ENCODE results near the gene MYO5C.
"Not testable (repeated sequence)": the region's sequence is repeated elsewhere in the genome, so short reads cannot be mapped to it uniquely, and the experiment has no call there.

MYO5C gene

DNA sequence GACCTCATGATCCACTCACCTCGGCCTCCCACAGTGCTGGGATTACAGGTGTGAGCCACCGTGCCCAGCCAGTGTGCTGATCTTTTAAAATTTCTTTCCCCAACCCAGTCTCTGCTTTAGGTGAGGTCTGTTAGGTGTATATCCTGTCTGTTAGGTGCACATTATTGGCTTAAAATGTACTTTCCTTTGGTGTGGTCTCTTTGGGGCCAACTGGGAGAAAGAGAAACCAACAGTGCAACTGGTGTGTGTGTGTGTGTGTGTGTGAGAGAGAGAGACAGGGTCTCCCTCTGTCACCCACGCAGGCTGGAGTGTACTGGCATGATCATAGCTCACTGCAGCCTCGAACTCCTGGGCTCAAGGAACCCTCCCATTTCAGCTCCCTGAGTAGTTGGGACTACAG, 54.1 kb downstream of the MYO5C start:
- no peak for DNase-seq (ENCODE audit: low read depth)

DNA sequence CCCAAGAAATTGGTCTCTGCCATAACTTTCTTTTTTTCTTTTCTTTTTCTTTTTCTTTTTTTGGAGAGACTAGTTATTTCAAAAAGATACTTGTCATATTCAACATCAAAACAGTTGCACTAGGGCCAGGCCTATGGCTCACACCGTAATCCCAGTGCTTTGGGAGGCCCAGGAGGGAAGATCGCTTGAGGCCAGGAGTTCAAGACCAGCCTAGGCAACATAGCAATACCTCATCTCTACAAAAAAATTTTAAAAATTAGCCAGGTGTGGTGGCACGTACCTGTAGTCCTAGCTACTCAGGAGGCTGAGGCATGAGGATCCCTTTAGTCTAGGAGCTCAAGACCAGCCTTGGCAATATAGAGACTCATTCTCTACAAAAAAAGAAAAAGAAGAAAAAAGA, 55.4 kb downstream of the MYO5C start:
- no peak for DNase-seq (ENCODE audit: low read depth)

DNA sequence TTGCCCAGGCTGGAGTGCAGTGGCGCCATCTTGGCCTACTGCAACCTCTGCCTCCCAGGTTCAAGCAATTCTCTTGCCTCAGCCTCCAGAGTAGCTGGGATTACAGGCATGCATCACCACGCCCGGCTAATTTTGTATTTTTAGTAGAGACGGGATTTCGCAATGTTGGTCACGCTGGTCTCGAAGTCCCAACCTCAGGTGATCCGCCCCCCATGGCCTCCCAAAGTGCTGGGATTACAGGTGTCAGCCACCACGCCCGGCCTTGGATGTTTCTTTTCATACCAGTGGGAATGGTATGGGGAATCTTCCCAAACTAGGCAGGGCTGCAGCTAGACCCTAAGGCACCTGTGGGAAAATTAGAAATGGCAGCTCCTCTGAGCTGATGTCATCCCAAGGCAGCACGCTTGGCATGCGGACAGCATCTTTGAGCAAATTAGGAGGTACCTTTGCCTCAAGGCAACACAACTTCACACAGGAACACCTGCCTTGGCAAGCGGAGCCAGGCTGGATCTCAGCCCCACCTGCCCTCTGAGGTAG, 56.5 kb downstream of the MYO5C start:
- not testable (repeated sequence) for DNase-seq (ENCODE audit: low read depth)

DNA sequence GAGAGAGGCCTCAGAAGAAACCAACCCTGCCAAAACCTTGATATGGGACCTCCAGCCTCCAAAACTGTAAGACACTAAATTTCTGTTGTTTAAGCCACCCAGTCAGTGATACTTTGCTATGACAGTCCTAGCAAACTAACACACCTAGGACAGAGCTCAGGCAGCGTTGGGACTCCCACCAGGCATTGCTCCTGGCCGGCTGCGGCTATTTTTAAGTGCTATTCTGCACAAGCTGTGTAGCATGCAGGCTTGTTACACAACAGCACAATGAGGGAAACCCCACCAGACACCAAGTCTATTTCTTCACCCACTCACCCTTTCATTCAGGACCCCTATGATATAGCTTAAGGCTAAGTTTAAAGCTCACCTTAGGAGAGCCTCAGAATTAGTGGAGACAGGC, 57.5 kb downstream of the MYO5C start:
- DNase-seq (ENCODE audit: low read depth) = no peak

DNA sequence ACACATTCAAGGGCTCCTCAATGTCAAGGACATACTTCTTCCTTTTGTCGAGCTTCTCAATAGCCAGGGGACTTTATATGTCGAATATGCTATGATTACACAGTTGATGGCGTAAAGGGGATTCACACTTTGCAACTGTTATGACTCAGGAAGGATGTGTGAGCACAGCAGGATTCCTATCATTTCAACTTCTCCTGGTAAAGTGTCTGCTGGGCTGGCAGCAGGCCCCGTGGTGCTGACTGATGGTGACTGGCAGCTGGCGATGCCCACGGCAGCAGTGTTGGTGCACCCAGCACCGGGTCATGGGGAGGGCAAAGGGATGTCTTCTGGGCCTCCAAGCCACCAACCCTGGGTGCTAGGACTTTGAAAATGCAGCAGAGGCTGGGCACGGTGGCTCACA, 59.6 kb downstream of the MYO5C start:
- no peak for DNase-seq (ENCODE audit: low read depth)

DNA sequence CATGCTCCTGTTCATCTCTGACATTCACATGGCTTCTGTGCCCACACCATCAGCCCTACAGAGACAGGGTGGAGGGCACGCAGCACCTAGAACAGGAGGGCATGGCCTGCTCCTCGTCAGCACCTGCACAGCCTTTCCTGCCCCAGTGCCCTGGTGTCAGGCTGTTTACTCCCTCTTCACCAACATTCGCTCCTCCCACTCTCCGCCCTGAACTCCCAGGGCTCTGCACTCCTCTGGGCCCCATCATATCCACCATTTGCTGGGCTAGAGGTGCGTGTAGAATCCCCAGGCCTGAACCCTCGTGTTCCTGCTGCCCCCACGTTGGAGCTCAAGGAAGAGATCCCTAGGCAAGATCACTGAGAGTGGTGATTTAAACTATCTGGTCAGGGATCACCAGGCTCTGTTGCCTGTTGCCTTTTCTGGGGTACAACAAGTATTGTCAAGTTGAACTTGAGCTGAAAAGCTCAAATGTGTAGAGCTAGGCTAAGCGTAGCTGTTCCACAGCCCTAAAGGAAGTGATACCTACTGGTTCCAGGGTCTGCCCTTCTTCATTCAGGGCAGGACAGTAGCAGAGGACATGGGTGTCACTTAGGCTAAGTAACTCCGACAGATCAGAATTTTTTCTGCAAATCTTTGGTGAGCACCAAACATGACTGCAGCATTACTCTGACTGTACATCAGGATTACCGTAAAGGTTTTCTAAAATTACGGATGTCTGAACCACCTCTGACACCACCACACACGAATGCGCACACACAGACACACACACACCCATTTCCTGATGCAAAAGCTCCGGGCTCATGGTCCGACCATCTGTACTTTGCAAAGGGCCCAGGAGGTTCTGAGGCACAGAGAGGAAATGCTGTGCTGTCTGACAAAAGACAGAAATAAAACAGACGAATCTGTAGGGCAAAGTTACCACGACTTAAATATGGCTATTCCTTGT, 60.7 kb downstream of the MYO5C start:
- no peak for DNase-seq (ENCODE audit: low read depth)

DNA sequence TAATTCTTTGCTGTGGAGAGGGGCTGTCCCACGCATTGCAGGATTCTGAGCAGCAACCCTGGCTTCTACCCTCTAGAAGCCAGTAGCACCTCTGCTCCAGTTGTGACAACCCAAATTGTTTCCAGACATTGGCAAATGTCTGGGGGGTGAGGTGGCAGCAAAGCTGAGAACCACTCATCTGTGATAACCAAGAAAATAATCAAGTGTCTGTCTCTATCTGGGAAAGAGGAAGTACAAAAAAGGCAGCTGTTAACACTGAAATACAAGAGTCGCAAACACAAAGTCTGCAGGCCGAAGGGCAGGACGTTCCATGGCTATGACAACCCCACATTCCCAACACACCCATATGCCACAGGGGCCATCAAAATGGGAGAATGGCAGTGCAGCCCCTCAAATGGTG, 62.2 kb downstream of the MYO5C start:
- DNase-seq (ENCODE audit: low read depth) = no peak

DNA sequence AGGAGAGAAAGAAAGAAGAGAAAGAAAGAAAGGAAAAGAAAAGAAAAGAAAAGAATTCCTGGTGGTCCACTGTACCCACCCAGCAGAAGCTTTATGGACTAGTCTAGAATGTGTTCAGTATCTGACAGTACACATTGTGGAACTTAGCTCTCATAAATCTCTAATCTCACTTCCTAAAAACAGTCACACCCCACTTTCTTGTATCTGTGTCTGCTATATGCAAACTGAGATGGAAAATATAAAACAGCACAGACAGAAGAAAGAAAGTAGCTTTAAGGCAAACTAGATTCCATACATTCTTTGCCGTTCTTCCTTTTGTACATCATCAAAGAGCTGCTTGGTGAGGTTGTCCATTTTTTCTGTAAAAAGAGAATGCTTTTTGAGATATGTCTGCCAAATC, 63.3 kb downstream of the MYO5C start:
- DNase-seq (ENCODE audit: low read depth) = no peak

DNA sequence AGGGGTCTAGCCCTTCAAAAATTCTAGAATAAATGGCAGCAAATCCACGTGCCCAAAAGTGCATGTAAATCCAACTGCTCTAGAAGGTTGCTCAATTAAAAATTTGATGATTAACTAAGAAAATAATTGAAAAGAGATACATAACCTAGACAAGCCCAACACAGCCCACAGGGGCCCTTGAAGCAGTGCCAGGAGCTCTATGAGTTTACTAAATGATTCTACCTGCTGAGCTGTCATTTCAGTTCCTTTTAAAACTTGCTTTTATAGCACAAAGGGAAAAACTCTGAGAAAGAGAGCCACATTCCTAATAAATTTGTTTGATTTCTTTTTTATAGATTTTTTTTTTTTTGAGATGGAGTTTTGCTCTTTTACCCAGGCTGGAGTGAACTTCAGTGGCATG, 65.5 kb downstream of the MYO5C start:
- no peak for DNase-seq (ENCODE audit: low read depth)

DNA sequence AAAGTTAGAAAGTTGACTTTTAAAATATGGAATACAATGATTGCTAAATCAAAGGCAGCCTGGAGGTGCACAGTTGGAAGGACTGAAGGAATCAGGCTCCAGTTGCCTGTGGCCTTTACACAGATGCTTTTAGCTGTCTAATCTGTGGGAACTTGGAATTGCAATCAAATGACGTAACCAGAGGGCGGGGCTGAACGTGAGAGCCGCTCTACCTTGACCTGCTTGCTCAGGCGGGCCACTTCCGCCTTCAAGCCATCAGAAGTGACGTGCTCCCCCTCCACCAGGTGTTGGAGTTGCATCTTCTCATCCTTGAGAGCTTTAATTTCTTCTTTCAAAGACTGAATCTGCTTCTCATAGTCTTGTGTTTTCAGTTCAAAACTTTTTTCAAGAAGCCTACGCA, 66.7 kb downstream of the MYO5C start:
- DNase-seq (ENCODE audit: low read depth) = no peak

DNA sequence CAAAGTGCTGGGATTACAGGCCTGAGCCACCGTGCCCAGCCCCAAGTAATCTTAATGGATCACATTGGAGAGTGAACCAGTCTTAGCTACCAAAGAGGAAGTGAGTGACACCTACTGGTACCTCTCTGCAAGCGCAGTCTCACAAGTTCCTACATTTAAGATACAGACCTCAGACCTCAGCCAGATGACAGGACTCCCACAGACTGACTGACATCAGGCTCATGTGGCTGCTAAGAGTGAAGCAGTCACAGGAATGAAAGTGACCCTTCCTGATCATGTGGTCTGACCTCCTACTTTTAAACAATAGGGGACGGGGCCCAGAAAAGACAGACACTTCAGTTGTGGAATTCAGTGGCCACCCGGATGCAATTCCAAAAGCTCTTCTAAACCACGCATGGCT, 68.1 kb downstream of the MYO5C start:
- peak; percentile 62 for DNase-seq (ENCODE audit: low read depth)

DNA sequence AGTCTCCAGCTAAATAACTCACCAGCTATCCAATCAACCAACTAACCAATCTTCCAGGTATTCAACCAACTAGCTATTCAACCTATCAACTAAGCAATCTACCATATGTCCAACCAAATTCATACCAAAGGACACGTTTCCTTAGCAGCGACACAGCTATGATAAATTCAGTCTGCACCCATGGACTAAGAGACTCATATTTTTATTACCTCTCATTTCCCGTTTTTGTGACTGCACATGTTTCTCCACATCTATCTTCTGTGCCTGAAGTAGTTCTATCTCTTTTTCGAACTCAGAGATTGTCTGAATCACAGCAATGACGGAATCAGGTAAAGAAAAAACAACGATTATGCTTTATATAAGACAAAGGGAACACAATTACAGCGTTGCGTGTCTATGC, 70.4 kb downstream of the MYO5C start:
- DNase-seq (ENCODE audit: low read depth) = no peak

DNA sequence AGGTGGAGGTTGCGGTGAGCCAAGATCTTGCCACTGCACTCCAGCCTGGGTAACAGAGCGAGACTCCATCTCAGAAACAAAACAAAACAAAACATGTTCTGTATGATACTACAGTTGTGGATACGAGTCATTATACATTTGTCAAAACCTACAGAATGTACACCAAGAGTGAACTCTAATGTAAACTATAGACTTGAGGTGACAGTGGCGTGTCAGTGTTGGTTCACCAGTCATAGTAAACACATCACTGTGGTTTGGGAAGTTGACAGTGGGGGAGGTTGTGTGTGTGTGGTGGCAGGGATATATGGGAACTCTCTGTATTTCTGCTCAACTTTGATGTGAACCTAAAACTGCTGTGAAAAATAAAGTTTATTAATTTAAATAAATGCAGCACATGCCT, 71.4 kb downstream of the MYO5C start:
- DNase-seq (ENCODE audit: low read depth) = no peak

DNA sequence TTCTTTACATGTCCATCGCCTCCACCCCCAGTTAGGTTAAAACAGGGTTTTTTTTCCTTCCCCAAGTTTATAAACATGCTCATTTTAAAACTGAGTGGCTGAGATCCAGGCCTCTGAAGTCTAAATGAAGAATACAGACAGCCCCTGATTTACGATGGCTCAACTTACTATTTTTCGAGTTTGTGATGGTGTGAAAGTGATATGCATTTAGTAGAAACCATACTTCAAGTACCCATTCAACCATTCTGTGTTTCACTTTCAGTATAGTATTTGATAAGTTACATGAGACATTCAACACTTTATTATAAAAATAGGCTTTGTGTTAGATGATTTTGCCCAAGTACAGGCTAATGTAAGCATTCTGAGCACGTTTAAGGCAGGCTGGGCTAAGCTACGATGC, 73.9 kb downstream of the MYO5C start:
- no peak for DNase-seq (ENCODE audit: low read depth)

DNA sequence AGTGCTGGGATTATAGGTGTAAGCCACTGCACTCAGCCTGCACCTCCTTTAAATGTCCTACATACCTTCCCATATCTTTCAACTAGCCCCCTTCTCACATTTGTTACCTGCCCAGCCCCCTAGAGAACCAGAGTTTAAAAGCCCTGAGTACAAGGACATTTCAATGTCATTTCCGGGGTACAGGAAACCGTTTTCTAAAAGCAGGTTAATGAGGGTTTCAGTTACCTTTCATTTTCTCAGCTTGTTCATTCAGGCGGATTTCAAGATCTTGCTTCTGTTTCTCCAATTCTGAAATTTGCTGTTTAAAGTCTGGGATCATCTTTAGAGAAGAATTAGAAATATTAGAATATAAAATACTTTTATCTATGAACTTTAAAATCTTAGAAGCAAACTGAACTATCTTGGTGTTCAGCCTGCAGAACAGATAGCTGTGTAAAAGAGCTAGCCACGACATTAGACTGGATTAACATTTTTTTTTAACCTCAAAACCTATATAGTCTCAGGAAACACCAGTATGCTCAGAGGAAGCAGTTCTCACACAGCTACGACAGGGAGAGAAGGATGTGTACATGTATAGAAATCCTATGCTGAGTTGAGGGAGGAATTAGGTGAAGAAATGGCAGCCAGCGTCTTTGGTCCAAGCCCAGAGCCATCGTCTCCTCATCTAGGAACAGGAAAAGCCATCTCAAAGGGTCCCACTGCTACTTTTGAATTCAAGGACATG, 74.5 kb downstream of the MYO5C start:
- DNase-seq (ENCODE audit: low read depth) = no peak

DNA sequence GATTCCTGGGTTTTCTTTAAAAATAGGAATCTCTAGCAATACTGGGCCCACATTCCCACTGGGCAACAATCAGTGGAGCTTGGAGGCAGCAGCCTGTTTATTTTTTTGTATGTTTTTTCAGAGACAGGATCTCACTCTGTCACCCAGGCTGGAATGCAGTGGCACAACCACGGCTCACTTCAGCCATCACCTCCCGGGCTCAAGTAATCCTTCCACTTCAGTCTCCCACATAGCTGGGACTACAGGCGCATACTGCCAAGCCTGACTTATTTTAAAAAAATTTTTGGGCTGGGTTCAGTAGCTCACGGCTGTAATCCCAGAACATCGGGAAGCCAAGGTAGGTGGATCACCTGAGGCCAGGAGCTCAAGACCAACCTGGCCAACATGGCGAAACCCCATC, 75.4 kb downstream of the MYO5C start:
- no peak for DNase-seq (ENCODE audit: low read depth)

DNA sequence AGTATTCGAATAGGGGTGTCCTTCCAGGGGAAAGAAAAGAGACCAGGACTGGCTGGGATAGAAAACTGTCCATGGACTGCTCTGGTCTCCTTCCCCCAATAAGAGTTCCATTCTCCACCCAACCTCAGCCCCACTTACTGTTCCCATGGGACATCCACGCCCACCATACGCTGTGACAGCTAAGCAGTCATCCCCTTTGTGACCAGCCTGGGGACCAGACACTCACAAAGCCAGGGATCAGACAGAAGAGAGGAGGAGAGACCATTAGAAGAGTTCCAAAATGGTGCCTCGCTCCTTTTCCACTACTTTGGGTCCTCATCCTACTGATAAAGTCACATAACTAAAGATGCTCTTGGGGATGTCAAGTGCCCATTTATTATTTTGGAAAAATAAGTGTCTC, 76.8 kb downstream of the MYO5C start:
- DNase-seq (ENCODE audit: low read depth) = no peak

DNA sequence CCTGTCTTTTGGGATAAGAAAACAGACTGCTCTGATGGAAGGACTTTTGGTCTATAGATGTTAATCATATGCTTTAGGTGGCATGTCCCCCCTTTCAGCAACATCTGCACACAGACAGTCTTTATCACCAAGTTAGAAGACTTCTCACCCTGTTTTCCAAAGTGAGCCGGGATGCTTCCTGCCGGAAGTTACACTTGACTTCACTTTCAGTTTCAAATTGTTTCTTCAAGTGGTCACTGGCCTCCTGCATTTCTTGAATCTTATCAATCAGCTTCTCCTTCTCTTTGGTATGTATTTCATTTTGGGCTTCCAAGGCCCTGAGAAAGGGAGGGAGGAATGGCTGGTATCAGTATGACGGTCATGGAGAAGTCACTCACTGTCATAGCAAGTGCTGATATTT, 77.2 kb downstream of the MYO5C start:
- DNase-seq (ENCODE audit: low read depth) = no peak

DNA sequence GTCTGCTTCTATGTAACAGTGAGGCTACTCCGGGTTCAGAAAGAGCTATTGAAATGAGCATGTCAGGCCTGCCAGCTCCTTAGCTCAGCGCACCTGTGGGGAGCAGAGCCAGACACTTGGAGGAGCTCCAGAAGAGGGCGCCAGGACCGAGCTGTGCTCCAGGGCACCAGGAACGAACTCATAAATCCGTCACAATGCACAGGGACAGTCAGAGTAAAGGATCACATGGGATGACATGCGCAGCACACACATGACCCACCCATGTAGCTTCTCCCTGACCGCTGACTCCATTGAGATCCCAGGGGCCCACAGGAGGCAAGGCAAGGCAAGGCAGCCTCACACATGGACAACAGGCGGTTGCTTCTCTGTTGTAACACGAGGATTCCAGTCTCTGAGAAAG, 78.4 kb downstream of the MYO5C start:
- no peak for DNase-seq (ENCODE audit: low read depth)

DNA sequence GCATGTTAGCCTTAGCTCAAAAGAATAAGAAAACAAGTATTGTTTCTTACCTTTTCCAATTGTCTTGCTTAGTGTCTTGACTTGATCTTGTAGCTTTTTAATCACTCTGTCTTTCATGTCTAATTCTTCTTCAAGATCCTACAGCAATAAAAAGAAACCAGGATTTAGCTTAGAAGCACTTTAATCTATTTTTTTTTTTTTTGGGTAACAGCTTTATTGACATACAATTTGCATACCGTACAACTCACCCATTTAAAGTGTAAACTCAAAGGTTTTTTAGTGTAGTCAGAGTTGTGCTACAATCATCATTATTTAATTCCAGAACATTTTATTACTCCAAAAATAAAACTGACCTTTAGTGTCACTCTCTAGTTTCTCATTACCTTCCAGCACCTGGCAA, 81.1 kb downstream of the MYO5C start:
- no peak for DNase-seq (ENCODE audit: low read depth)

DNA sequence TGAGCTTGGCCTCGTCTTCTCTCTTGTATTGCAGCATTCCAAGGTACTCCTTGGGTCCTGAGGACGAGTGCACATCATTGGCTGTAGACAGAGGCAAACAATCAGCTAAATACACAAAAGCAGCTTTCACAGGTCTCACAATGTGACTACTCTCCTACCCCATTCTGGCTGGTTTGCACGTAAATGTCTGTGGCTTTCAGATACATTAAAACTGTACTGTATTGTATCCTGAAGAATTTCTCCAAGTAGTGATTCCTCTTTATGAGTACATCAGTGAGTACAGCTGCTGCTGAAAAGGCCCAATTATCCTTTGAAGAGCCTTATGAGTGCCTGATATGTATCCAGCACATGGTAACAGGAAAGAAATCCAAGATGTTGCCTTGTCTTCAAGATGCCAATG, 82.4 kb downstream of the MYO5C start:
- no peak for DNase-seq (ENCODE audit: low read depth)

DNA sequence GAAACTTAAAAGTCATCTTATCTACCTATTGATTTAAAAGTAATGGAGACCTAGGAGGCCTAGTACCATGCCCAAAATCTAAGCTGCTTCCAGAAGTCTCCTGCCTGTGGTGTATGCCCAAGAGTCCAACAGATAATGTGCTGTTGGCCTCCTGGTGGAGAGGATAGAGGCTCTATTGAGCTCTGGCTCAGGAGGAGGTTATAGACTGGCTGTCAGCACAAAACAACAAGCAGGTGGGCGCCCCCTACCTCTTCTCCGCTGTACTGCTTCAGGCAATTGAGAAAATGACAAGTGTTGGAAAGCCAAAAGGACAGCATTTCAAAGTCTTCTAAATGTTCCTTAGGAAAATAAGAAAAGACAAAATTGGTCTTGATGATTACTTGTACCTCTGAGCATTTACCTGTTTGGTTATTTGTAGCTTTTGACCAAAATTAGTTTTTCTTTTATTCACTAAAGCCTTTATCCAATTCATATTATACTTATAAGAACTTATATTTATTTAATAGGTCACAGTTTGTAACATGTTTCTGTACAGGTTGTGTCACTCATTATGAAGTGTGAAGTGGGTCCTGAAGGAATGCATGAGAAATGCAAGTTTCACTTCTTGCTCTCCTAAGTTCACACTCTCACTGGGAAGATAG, 87.2 kb downstream of the MYO5C start:
- peak; percentile 26 for DNase-seq (ENCODE audit: low read depth)

DNA sequence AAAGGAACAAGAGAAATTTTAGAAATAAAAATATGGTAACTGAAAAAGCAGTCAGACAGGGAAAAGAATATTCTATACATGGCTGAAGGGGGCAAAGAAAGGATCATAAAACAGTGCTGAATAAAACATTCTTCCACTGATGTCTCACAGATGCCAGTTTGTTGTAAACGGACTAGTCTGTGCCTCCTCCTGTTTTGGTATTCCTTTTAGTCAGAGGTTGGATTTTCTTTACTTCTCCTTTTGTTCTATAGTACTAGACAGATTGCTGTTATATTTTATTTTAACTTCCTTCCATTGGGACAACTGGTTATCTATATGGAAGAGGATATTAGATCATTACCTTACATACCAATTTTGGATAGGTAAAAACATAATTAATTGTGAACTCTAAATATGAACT, 88.4 kb downstream of the MYO5C start:
- DNase-seq (ENCODE audit: low read depth) = no peak
